ENCODE measurements around the gene CAMTA1.
"Not testable (repeated sequence)": the region's sequence is repeated elsewhere in the genome, so short reads cannot be mapped to it uniquely, and the experiment has no call there.

The CAMTA1 gene

GRCh38 chr1:7784492-7785071 lies 999.3 kb downstream of the CAMTA1 start:
- Histone ChIP-seq H3K9ac (ENCODE audit: low read length) (no peak overlapping the region), H3K4me3 (ENCODE audit: low read depth, low read length) (peak overlapping the region; percentile 38), H3K4me1 (ENCODE audit: control insufficient read depth, insufficient read depth, low read length) (no peaks in the 10 kb centered on the region), H3K36me3 (ENCODE audit: control insufficient read depth, insufficient read depth, low read length) (peaks cover 37% of the 10 kb centered on the region), H3K27me3 (ENCODE audit: control insufficient read depth, insufficient read depth, low read length) (peaks cover 12% of the 10 kb centered on the region), H3K27ac (ENCODE audit: low read depth, low read length) (no peak overlapping the region), H3K9me3 (ENCODE audit: control insufficient read depth, insufficient read depth, low read depth, low read length) (peaks cover 24% of the 10 kb centered on the region)

- Histone ChIP-seq H3K4me3 (ENCODE audit: low read depth, low read length) (peak overlapping the region; percentile 38; the same call in 1 of the 2 replicates), H3K36me3 (ENCODE audit: control insufficient read depth, insufficient read depth, low read length) (peaks cover 36% of the 10 kb centered on the region), H3K9ac (ENCODE audit: low read length) (no peak overlapping the region), H3K9me3 (ENCODE audit: control insufficient read depth, insufficient read depth, low read depth, low read length) (peaks cover 29% of the 10 kb centered on the region), H3K4me1 (ENCODE audit: control insufficient read depth, insufficient read depth, low read length) (no peaks in the 10 kb centered on the region), H3K27me3 (ENCODE audit: control insufficient read depth, insufficient read depth, low read length) (peaks cover 12% of the 10 kb centered on the region), H3K27ac (ENCODE audit: low read depth, low read length) (no peak overlapping the region)
Observed at GRCh38 chr1:7785108-7785507, 999.9 kb downstream of the CAMTA1 start.

- H3K36me3 ChIP-seq (ENCODE audit: control insufficient read depth, insufficient read depth, low read length), result peaks cover 29% of the 10 kb centered on the region
- no peak overlapping the region for H3K4me3 ChIP-seq (ENCODE audit: low read depth, low read length)
- H3K4me1 ChIP-seq (ENCODE audit: control insufficient read depth, insufficient read depth, low read length), result no peaks in the 10 kb centered on the region
- H3K27me3 ChIP-seq (ENCODE audit: control insufficient read depth, insufficient read depth, low read length), result peaks cover 12% of the 10 kb centered on the region
- H3K9ac ChIP-seq (ENCODE audit: low read length), result no peak overlapping the region
- no peak overlapping the region for H3K27ac ChIP-seq (ENCODE audit: low read depth, low read length)
- peaks cover 46% of the 10 kb centered on the region for H3K9me3 ChIP-seq (ENCODE audit: control insufficient read depth, insufficient read depth, low read depth, low read length)
Observed at GRCh38 chr1:7786795-7787194, 1001.5 kb downstream of the CAMTA1 start.

- no peak overlapping the region for H3K4me3 ChIP-seq (ENCODE audit: low read depth, low read length)
- H3K9me3 ChIP-seq (ENCODE audit: control insufficient read depth, insufficient read depth, low read depth, low read length), result peaks cover 51% of the 10 kb centered on the region
- no peak overlapping the region for H3K27ac ChIP-seq (ENCODE audit: low read depth, low read length)
- no peak overlapping the region for H3K9ac ChIP-seq (ENCODE audit: low read length)
- peaks cover 7% of the 10 kb centered on the region for H3K27me3 ChIP-seq (ENCODE audit: control insufficient read depth, insufficient read depth, low read length)
- H3K36me3 ChIP-seq (ENCODE audit: control insufficient read depth, insufficient read depth, low read length), result peaks cover 37% of the 10 kb centered on the region
- no peaks in the 10 kb centered on the region for H3K4me1 ChIP-seq (ENCODE audit: control insufficient read depth, insufficient read depth, low read length)
Observed at GRCh38 chr1:7789828-7790227, 1004.6 kb downstream of the CAMTA1 start.

- not testable (repeated sequence) for H3K27ac ChIP-seq (ENCODE audit: low read depth, low read length); H3K4me3 ChIP-seq (ENCODE audit: low read depth, low read length); H3K27me3 ChIP-seq (ENCODE audit: control insufficient read depth, insufficient read depth, low read length); H3K4me1 ChIP-seq (ENCODE audit: control insufficient read depth, insufficient read depth, low read length); H3K9ac ChIP-seq (ENCODE audit: low read length)
- peaks cover 37% of the 10 kb centered on the region for H3K36me3 ChIP-seq (ENCODE audit: control insufficient read depth, insufficient read depth, low read length)
- peaks cover 44% of the 10 kb centered on the region for H3K9me3 ChIP-seq (ENCODE audit: control insufficient read depth, insufficient read depth, low read depth, low read length)
Observed at GRCh38 chr1:7791027-7791426, 1005.8 kb downstream of the CAMTA1 start.

- no peaks in the 10 kb centered on the region for H3K27me3 ChIP-seq (ENCODE audit: control insufficient read depth, insufficient read depth, low read length)
- no peak overlapping the region for H3K27ac ChIP-seq (ENCODE audit: low read depth, low read length)
- peaks cover 24% of the 10 kb centered on the region for H3K9me3 ChIP-seq (ENCODE audit: control insufficient read depth, insufficient read depth, low read depth, low read length)
- H3K4me1 ChIP-seq (ENCODE audit: control insufficient read depth, insufficient read depth, low read length), result no peaks in the 10 kb centered on the region
- peaks cover 15% of the 10 kb centered on the region for H3K36me3 ChIP-seq (ENCODE audit: control insufficient read depth, insufficient read depth, low read length)
- H3K4me3 ChIP-seq (ENCODE audit: low read depth, low read length), result no peak overlapping the region
- no peak overlapping the region for H3K9ac ChIP-seq (ENCODE audit: low read length)
Observed at GRCh38 chr1:7795406-7795805, 1010.2 kb downstream of the CAMTA1 start.

GRCh38 chr1:7805460-7805859 lies 1020.2 kb downstream of the CAMTA1 start:
- no peaks in the 10 kb centered on the region for H3K9me3 ChIP-seq (ENCODE audit: control insufficient read depth, insufficient read depth, low read depth, low read length)
- H3K27ac ChIP-seq (ENCODE audit: low read depth, low read length), result no peak overlapping the region
- no peak overlapping the region for H3K4me3 ChIP-seq (ENCODE audit: low read depth, low read length)
- no peak overlapping the region for H3K9ac ChIP-seq (ENCODE audit: low read length)
- H3K27me3 ChIP-seq (ENCODE audit: control insufficient read depth, insufficient read depth, low read length), result no peaks in the 10 kb centered on the region
- H3K36me3 ChIP-seq (ENCODE audit: control insufficient read depth, insufficient read depth, low read length), result peaks cover 12% of the 10 kb centered on the region; the same call in 1 of the 2 replicates
- H3K4me1 ChIP-seq (ENCODE audit: control insufficient read depth, insufficient read depth, low read length), result no peaks in the 10 kb centered on the region

GRCh38 chr1:7808253-7808844 lies 1023.1 kb downstream of the CAMTA1 start:
- Histone ChIP-seq H3K4me3 (ENCODE audit: low read depth, low read length) (no peak overlapping the region), H3K4me1 (ENCODE audit: control insufficient read depth, insufficient read depth, low read length) (no peaks in the 10 kb centered on the region), H3K27me3 (ENCODE audit: control insufficient read depth, insufficient read depth, low read length) (no peaks in the 10 kb centered on the region), H3K27ac (ENCODE audit: low read depth, low read length) (no peak overlapping the region), H3K9me3 (ENCODE audit: control insufficient read depth, insufficient read depth, low read depth, low read length) (peaks cover 4% of the 10 kb centered on the region), H3K36me3 (ENCODE audit: control insufficient read depth, insufficient read depth, low read length) (peaks cover 9% of the 10 kb centered on the region; the same call in 1 of the 2 replicates), H3K9ac (ENCODE audit: low read length) (no peak overlapping the region)

- Histone ChIP-seq H3K27me3 (ENCODE audit: control insufficient read depth, insufficient read depth, low read length) (no peaks in the 10 kb centered on the region), H3K9ac (ENCODE audit: low read length) (no peak overlapping the region), H3K4me1 (ENCODE audit: control insufficient read depth, insufficient read depth, low read length) (no peaks in the 10 kb centered on the region), H3K9me3 (ENCODE audit: control insufficient read depth, insufficient read depth, low read depth, low read length) (peaks cover 12% of the 10 kb centered on the region), H3K4me3 (ENCODE audit: low read depth, low read length) (no peak overlapping the region), H3K27ac (ENCODE audit: low read depth, low read length) (no peak overlapping the region), H3K36me3 (ENCODE audit: control insufficient read depth, insufficient read depth, low read length) (peaks cover 14% of the 10 kb centered on the region)
Observed at GRCh38 chr1:7809742-7810141, 1024.5 kb downstream of the CAMTA1 start.

GRCh38 chr1:7810395-7810794 lies 1025.1 kb downstream of the CAMTA1 start:
- Histone ChIP-seq H3K9me3 (ENCODE audit: control insufficient read depth, insufficient read depth, low read depth, low read length) (peaks cover 14% of the 10 kb centered on the region), H3K36me3 (ENCODE audit: control insufficient read depth, insufficient read depth, low read length) (peaks cover 14% of the 10 kb centered on the region), H3K9ac (ENCODE audit: low read length) (no peak overlapping the region), H3K27me3 (ENCODE audit: control insufficient read depth, insufficient read depth, low read length) (no peaks in the 10 kb centered on the region), H3K4me3 (ENCODE audit: low read depth, low read length) (no peak overlapping the region), H3K27ac (ENCODE audit: low read depth, low read length) (no peak overlapping the region), H3K4me1 (ENCODE audit: control insufficient read depth, insufficient read depth, low read length) (no peaks in the 10 kb centered on the region)

GRCh38 chr1:7811476-7811875 lies 1026.2 kb downstream of the CAMTA1 start:
- Histone ChIP-seq H3K4me3 (ENCODE audit: low read depth, low read length) (no peak overlapping the region), H3K9me3 (ENCODE audit: control insufficient read depth, insufficient read depth, low read depth, low read length) (peaks cover 14% of the 10 kb centered on the region), H3K27me3 (ENCODE audit: control insufficient read depth, insufficient read depth, low read length) (no peaks in the 10 kb centered on the region), H3K4me1 (ENCODE audit: control insufficient read depth, insufficient read depth, low read length) (no peaks in the 10 kb centered on the region), H3K27ac (ENCODE audit: low read depth, low read length) (no peak overlapping the region), H3K36me3 (ENCODE audit: control insufficient read depth, insufficient read depth, low read length) (peaks cover 14% of the 10 kb centered on the region), H3K9ac (ENCODE audit: low read length) (no peak overlapping the region)
